ENCODE results near the gene CLIC1.

The CLIC1 gene

DNA sequence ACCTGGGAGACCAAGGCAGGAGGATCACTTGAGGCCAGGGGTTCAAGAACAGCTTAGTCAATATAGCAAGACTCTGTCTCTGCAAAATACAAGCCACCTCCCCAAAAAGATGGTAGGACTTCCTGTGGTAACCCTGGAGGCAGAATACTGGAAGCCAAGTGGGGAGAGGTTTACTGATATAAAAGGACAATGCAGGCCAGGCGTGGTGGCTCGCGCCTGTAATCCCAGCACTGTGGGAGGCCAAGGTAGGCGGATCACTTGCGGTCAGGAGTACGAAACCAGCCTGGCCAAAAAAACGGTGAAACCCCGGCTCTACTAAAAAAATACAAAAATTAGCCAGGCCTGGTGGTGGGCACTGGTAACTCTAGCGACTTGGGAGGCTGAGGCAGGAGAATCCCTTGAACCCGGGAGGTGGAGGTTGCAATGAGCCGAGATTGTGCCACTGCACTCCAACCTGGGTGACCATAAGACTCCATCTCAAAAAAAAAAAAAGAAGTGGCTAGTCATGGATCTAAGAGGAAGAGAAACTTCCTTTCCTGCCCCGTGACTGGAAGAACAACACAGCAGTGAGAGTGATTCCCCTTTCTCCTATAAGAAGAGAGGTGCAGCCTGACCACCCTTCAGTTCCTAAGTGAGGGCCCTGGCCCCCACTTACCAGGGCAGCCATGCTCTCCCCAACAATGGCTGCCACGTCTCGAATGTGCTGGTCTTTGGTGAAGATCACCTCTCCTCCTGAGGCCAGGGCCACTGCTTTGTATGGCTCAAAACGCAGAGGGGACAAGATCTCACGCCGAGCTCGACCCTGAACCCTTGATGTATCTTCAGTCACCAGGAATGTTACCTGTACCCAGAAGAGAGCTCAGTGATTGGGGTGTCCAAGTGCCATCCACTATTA is 32.3 kb upstream of the CLIC1 start:
- DNase-seq = no peak

DNA sequence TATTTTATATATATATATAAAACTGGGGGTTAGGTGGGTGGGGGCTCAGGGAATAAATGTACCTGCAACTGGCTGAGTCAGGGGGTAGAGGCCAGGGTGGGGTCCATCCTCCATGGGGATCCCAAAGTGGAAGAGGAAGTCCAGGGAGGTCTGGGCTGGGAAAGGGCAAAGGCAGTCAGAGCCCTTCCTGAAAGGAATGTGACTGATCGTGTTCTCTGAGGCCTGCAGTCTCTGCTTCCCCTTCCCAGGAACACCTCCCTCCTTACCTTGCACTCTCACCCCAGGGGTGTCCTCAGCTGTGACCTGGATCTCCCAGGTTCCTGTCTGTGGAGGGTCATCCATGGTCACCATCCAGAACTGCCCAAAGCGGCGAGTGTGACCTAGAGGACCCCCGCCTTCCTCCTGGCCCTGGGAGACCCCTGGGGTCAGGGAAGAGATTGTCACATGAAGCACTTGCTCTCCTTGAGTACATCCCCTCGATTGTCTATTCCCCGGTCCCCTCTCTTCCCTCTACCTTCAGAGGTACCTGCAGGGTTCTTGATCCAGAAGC is 30.8 kb upstream of the CLIC1 start:
- DNase-seq = no peak

DNA sequence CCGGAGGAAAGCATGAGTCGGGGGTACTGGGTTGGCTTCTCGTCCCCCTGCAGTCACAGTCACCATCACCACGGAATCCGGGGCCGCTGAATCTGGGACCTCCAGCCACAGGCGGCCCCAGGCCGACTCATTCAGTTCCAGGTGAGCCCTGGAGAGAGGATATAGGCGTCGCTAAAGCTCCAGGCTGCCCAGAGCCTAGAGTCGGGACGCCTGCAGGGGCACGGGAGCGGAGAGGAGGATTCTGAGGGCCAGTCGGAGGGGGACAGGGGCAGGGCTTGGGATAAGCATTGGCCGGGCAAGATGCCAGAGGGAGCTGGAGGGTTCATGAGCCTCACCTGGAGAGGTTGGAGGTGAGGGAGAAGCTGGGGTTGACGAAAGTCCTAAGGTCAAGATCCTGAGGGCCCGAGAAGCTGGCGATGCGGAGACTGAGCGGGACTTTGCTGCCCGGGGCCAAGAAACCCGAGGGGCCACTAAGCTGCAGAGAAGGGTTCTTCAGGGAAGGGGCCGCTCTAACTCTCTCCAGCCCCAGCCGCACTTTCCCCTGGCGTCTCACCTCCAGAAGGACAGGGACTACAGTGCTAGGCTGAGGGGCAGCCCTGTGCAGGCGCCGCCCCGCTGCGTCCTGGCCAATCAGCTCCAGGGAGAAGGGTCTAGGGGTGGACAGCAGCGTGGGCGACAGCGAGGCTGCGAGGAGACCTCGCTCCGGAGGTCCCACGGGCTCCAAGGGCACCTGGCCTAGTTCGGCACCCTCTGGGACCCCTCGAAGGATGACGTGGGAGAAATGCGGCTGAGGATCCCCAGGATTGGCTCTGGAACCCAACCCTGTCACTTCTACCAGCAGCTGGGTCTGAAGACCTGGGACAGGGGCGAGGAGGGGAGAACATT is 29.8 kb upstream of the CLIC1 start:
- DNase-seq = no peak

DNA sequence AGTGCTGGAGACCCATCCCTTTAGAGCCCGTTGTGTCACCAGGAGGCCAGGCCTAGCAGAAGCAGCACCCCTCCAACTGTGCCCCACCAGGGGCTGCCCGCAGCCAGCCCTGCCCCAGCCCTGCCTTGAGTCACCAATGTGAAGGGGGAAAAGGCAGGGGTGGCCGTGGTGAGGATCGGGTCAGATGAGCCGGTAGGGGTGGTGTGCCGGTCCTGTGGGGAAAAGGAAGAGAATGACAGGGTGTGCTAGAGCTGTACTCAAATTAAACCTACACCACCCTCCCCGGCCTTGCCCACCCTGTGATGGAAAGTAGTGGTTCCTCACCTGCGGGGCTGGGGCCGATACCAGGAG is 29.2 kb upstream of the CLIC1 start:
- DNase-seq = no peak

DNA sequence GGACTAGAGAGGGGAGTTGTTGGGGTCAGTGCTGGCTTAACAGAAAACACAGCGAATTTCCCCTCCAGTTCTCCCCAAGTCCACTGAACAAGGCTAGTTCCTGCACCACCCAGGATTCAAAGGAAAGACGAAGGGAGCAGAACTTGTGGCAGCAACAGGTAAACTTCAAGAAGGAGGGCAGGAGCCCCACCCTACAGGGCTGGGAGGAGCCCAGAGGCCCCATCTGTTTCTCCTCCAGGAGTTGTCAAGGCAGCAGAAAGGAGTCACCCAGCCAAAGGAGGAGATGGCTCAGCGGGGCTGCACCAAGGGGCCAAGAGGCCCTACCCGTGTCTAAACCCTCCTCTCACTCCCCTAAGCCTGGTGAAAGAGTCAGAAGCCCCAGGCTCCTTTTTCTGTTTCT is 27.9 kb upstream of the CLIC1 start:
- no peak for DNase-seq

DNA sequence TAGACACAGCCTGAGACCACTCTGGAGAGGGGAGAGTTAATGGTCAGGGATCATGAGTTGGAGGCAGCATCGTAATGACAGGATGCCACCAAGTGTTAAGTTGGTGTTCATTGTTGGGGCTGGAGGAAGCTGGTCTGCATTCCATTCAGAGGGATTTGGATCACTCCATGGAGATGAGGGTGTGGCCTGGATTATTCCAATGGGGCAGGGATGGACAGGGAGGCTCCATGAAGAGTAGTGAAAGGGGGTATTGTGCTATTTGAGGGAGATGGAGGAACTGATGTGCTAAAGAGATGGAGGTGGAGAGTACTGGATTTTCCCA is 27.2 kb upstream of the CLIC1 start:
- no peak for DNase-seq

DNA sequence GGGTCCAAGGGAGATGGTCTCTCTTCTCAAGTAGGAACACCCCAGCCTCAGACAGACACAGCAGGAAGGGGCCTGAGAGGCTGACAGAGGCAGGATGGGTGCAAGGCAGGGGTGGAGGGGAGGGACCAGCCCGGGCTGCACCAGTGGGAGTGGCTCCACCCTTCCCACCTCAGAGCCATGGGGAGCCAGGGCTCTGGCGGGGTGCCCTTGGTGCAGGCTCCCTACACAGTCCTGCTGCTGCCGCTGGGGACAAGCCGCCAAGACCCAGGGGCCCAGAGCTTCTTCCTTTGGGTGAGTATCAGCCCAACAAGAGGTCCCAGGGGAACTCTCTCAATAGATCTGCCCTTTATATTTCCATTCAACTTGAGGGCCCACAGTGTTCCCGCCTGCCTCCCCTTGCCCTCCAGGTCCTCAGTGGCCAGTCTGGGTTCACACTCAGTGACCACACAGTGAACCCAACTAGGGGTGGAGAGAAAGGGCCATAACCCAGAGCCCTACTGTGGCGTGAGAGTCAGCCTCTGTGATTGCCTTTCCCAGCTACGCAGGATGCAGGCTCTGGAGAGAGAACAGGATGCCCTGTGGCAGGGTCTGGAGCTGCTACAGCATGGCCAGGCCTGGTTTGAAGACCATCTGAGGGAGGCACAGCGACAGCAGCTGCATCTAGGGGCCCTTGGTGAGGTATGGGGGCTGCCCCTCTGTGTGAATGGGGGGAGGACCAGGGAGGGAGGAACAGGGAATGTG is 26.7 kb upstream of the CLIC1 start:
- no peak for DNase-seq

DNA sequence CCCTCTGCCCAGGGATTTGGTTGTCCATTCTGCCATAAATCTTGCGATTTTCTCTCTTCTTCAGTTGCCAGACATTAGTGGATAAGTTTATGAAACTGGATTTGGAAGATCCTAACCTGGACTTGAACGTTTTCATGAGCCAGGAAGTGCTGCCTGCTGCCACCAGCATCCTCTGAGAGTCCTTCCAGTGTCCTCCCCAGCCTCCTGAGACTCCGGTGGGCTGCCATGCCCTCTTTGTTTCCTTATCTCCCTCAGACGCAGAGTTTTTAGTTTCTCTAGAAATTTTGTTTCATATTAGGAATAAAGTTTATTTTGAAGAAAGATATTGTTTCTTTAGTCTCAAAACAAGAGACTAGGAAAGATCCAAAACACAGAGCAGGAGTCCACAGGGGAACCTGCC is 26.0 kb upstream of the CLIC1 start, which contains the start of gene SAPCD1:
Gene SAPCD1 (plus strand): TSS at position 301 of the 400 bp plus-strand sequence. CDS start 399 bp downstream, outside the sequence.
- DNase-seq = no peak

DNA sequence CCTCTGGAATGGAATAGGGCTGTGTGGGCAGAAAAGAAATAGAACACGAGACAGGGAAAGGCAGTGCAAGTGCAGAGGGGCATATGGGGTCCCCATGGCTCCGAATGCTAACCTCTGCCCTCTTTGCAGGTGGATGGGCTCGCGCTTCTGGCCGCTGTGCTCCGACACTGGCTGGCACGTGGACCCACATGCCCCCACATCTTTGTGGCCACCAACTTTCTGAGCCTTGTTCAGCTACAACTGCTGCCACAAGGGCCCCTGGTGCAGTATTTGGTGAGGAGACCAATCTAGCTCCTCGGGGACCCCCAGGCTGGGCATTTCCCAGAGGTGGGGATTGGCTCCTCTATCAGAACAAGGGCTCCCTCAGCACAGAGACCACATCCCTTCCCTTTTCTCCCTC is 25.0 kb upstream of the CLIC1 start:
- no peak for DNase-seq

DNA sequence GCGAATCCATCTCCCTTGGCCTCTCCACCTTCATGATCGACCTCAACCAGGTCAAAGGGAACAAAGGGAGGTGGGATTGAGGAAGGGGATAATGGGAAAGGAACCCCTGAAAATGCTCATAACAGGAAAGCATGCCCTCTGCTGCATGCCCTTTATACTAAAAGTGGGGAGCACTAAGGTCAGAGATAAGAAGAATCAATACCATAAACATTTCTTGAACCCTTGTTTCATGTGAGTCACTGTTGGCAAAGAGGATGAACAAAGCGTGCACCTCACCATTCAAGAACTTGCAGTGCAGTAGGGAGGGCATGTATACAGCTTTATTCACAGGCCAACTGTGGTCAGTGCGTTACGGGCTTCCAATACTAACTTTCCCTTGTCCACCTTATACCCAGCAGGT is 24.5 kb upstream of the CLIC1 start:
- DNase-seq = no peak

DNA sequence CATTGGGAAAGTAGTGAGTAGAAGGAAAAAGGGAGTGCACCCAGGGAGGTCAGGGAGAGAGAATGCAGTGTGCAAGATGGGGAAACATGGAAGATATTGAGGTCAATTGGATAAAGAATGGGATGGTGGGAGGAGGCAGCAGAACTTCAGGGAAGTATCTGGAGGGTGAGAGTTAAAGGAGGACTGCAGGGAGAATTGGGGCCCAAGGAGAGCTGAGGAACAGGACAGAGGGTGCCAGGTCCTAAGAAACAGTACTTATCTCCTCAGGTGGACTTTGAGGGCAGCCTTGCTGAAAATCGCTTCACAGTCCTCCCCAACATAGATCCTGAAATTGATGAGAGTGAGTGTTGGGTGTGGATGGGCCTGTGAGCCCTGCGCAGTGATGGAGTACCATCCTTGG is 22.0 kb upstream of the CLIC1 start:
- DNase-seq = no peak

DNA sequence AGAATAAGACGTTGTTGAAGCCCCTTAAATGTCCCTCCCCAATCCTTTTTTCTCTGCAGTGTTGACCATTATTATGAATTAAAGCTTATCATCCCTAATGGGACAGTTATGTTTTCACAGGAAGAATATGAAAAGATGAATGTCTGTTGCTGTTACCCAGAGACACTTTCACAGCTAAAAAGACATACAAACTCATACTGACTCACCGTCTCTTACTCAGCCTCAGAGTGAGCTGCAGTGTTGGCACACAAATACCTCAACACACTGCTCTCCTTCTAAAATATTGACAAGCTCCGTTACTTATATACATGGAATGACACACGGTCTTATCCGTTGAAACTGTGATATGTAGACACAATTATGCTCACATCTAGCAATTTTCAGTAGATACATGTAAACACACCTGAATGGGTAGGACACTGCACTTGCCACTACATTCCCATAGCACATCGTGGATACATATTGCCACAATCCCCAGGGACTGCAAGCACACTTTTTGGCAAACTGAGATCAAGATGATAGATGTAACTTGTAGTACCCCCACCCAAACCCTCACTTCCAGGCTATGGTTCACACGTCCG is 16.5 kb upstream of the CLIC1 start:
- DNase-seq = no peak

DNA sequence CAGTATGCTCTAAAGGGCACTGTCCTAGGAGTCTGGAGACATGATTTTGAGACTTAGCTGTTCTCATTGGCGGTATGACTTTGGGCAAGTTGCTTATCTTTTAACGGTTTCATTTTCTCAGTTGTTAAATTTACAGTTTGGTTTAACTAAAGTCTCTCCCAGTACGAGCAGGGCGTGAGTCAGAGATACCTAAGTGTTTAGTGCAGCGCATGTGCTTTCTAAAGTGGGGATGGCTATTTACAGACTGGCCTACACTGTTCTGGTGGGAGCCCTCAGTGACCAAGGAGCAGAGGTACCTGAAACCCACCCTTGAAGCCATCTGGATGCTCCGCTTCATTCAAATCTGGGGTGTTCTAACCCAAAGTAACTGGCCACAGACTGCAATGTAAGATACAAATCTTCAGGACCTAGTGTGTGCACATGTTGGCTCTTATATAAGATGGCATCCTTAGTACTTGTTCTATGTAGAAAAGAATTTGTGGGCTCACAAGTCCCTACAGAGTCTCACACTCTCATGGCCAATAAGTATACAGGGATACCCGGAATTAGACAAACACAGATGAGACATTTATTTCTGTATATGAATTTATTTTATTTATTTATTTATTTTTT is 14.2 kb upstream of the CLIC1 start:
- no peak for DNase-seq

DNA sequence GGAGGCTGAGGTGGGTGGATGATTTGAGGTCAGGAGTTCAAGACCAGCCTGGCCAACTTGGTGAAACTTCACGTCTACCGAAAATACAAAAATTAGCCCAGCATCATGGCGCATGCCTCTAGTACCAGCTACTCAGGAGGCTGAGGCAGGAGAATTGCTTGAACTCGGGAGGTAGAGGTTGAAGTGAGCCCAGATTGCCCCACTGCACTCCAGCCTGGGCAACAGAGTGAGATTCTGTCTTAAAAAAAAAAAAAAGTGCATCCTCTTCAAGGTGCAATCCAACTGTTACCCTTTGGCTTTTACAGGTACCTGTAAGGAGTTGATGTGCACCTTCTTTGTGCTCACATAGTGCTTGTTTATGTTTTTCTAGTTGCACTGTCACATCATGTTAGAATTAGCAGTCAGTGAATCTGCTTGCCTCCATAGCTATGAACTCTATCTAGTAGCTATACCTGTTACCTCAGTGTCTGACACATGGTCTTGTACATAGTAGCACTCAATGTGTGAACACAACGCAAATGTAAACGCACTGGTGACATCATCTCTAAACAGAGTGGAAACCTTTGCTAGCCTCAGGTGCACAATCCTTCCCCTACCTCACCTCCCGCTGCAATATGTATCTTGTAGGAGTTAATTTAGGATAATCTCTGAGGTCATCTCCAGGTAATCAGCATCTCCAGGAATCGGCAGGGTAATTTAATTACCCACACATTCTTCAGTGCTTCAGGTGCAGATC is 13.1 kb upstream of the CLIC1 start:
- DNase-seq = no peak

DNA sequence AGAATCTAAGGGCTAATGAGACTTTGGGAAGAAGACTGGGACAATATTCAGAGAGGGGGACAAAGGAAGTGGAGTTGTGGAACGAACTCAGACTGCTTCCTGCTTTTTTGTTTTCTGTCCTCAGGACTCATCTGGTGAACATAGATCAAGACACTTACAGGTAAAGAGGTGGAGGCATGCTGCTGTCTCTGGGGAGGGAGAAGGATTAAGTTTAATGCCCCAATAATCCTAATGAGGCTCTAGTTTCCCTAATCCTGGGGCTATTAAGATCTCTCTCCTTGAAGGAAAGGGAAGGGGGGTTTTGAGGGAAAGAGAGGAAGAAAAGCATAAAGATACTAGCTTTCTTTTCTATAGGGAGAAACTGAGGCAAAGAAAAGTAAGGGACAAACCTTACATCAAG is 8.1 kb upstream of the CLIC1 start:
- no peak for DNase-seq

DNA sequence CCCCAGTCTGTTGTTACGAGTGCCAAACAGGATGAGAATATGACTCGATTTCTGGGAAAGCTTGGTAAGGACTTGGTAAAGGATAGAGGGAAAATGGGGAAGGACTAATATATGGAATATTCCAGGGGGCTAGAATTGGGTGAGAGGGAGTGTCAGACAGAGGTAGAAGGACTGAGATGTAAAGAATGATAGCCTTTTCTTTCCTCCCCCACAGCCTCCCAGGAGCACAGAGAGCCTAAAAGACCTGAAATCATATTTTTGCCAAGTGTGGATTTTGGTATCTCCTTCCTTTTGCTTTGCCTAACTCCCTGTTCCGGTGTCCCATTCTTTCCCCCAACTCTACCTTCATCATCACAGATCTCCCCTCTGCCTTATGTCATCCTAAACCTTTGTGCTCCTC is 6.6 kb upstream of the CLIC1 start:
- no peak for DNase-seq

DNA sequence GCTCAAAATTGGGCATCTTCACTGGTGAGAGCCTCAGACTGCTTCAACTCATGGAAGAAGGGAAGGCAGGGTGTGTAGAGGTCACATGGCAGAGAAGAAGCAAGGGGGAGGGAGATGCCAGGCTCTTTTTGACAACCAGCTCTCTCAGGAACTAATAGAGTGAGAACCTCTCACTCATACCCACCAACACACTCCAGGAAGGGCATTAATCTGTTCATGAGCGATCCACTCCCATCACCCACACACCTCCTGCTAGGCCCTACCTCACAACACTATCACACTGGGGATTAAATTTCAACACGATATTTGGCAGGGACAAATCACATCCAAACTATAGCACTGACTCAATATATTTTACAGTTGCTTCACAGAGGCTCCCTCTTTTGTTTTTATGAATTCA is 5.5 kb upstream of the CLIC1 start:
- DNase-seq = no peak

DNA sequence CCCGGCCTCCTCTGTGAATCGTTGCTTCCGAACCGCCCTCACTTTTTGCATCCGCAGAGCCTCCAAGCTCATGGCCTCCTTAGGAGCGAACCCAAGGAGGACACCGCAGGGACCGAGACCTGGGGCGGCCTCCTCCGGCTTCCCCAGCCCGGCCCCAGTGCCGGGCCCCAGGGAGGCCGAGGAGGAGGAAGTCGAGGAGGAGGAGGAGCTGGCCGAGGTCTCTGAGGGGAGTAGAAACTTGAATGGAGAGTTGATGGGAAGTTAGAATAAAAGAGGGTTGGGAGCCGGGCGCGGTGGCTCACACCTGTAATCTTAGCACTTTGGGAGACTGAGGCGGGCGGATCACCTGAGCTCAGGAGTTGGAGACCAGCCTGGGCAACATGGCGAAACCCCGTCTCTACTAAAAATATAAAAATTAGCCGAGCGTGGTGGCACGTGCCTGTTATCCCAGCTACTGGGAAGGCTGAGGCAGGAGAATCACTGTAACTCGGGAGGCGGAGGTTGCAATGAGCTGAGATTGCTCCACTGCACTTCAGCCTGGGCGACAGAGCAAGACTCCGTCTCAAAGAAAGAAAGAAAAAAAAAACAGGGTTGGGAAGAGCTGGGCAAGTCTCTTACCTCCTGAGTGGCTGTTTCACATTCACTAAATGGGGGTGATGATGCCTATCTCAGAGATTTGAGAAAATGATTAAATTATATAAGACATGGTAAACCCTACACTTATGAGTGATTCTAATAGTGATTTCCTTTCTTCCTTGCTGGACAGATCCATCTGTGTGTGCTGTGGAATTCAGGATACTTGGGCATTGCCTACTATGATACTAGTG is 4.3 kb upstream of the CLIC1 start:
- DNase-seq = no peak

DNA sequence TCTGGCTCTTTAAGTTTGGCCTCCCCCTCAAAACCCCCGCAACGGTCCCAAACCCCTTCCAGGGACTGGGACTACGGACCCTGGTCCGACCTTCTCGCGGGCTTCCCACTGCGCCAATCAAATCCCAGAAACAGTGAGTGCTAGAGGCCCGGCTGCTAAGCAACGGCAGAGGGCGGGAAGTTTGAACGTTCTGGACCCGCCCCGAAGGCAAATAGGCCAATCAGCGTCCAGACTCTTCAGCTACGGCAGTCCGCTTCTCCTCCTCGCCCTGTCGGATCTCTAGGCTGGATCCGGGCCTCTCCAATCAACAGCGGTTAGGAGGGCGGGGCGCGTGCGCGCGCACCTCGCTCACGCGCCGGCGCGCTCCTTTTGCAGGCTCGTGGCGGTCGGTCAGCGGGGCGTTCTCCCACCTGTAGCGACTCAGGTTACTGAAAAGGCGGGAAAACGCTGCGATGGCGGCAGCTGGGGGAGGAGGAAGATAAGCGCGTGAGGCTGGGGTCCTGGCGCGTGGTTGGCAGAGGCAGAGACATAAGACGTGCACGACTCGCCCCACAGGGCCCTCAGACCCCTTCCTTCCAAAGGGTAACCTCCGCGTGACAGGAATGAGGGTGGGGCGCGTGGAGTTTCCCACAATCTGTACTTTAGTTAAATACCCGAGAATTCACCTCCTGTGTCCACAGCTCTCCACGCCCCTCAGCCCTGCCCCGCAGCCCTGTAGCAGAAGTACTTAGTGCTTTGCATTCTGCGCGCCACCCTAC is 3.5 kb upstream of the CLIC1 start, which contains the start of gene MSH5:
Gene MSH5 (plus strand): TSS at position 367 of the 758 bp plus-strand sequence. CDS start 462 bp downstream, outside the sequence.
- peak; percentile 92 for DNase-seq
